Erythroblast (primary cell): ENCODE measurements around the gene ARL15.

Source experiments
- GATA1 ChIP-seq: IDR thresholded peaks from 2 replicates; pipeline ENCODE4 v1.6.1; 2011; ENCODE audit warnings: low read depth, mild to moderate bottlenecking, control low read depth, low read length, moderate library complexity
- POLR2A ChIP-seq: IDR thresholded peaks from 2 replicates; pipeline ENCODE4 v1.6.1; 2011; ENCODE audit warnings: mild to moderate bottlenecking, low read length

GRCh38 chr5:54009357-54009756, 301.0 kb downstream of the ARL15 start:
- TF ChIP-seq POLR2A: no peak
- TF ChIP-seq GATA1: no peak
